Suprapubic skin (tissue), 4 donors: ENCODE measurements around the gene EVX1. TPM values are rescaled to one million over a fixed set of nuclear protein-coding genes. Genes with fewer than 3 reads are reported as not detected.

Experiments
- DNase-seq, 2 donors: peaks; one replicate each; pipeline ENCODE4 v3.0.0-alpha.2; 2019; ENCODE audit warnings: low spot score in 2 of 2
- H3K27ac ChIP-seq: fragments of 200-600 bp; sonication (generic); one replicate; pipeline ENCODE4 v1.5.1; 2019
- H3K27me3 ChIP-seq: fragments of 200-600 bp; sonication (generic); one replicate; pipeline ENCODE4 v1.5.1; 2019
- H3K36me3 ChIP-seq: fragments of 200-600 bp; sonication (generic); one replicate; pipeline ENCODE4 v1.5.1; 2019
- H3K4me1 ChIP-seq: fragments of 200-600 bp; sonication (generic); one replicate; pipeline ENCODE4 v1.5.1; 2019
- H3K4me3 ChIP-seq: fragments of 200-600 bp; sonication (generic); one replicate; pipeline ENCODE4 v1.5.1; 2019; ENCODE audit warnings: mild to moderate bottlenecking
- H3K9me3 ChIP-seq: fragments of 200-600 bp; sonication (generic); one replicate; pipeline ENCODE4 v1.5.1; 2019
- EP300 ChIP-seq: sonication (generic); formaldehyde crosslinking; IDR thresholded peaks from one replicate; pipeline ENCODE4 v1.6.1; 2017; ENCODE audit warnings: antibody characterized with exemption
- POLR2A ChIP-seq, 2 donors: fragments of 450-650 bp; IDR thresholded peaks; one replicate each; pipeline ENCODE4 v1.6.1; 2017; ENCODE audit warnings: antibody characterized with exemption in 2 of 2, mild to moderate bottlenecking in 2 of 2, moderate library complexity in 2 of 2
- POLR2AphosphoS5 ChIP-seq, 3 donors: sonication (generic); formaldehyde crosslinking; IDR thresholded peaks; one replicate each; pipeline ENCODE4 v1.6.1; 2017; ENCODE audit warnings: antibody characterized with exemption in 3 of 3
- WGBS: methylation state at CpG from one replicate; pipeline ENCODE4 v1.1.5; 2018; 5-methylcytosine and 5-hydroxymethylcytosine counted together
- total RNA-seq, 4 donors: library from RNA; depleted of rRNA; stranded (reverse); fragments of >200 nt; gene quantifications; one replicate each; pipeline ENCODE4 v1.1.0, GENCODE V29; 2016
- TF ChIP-seq, protein P1 (sequence below), 2 donors: fragments of 200-600 bp in 1 of 2; fragments of 450-650 bp in 1 of 2; sonication (generic) in 1 of 2; IDR thresholded peaks; one replicate each; pipeline ENCODE4 v1.5.1; 2016 to 2019; ENCODE audit warnings: antibody characterized with exemption in 2 of 2, mild to moderate bottlenecking in 1 of 2, moderate library complexity in 1 of 2

The EVX1 gene
- total RNA-seq, 4 donors from 2014 or later: not detected

DNA sequence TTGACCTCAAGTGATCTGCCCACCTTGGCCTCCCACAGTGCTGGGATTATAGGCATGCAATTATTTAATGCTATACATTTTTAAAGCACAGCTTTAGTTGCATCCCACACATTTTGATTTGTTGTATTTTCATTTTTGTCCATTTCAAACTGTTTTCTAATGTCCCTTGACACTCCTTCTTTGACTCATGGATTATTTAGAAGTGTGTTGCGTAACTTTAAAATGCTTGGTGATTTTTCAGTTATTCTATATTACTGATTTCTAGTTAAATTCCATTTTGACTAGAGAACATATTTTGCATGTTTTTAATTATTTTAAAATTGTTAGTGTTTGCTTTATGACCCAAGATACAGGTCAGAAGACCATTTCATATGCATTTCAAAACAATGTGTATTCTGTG is 28.8 kb downstream of the EVX1 start:
- Histone ChIP-seq H3K4me1 (no peaks in the 10 kb centered on the region), H3K36me3 (no peaks in the 10 kb centered on the region), H3K27me3 (no peaks in the 10 kb centered on the region), H3K9me3 (peaks cover 8% of the 10 kb centered on the region), H3K27ac (no peak overlapping the region), H3K4me3 (no peak overlapping the region)
- no peak for DNase-seq
- WGBS: 97% methylated on average over 1 of the region's 1 CpG
- TF ChIP-seq, protein P1, sequence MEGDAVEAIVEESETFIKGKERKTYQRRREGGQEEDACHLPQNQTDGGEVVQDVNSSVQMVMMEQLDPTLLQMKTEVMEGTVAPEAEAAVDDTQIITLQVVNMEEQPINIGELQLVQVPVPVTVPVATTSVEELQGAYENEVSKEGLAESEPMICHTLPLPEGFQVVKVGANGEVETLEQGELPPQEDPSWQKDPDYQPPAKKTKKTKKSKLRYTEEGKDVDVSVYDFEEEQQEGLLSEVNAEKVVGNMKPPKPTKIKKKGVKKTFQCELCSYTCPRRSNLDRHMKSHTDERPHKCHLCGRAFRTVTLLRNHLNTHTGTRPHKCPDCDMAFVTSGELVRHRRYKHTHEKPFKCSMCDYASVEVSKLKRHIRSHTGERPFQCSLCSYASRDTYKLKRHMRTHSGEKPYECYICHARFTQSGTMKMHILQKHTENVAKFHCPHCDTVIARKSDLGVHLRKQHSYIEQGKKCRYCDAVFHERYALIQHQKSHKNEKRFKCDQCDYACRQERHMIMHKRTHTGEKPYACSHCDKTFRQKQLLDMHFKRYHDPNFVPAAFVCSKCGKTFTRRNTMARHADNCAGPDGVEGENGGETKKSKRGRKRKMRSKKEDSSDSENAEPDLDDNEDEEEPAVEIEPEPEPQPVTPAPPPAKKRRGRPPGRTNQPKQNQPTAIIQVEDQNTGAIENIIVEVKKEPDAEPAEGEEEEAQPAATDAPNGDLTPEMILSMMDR (IDR thresholded peaks at IDR 0.05): no peak

DNA sequence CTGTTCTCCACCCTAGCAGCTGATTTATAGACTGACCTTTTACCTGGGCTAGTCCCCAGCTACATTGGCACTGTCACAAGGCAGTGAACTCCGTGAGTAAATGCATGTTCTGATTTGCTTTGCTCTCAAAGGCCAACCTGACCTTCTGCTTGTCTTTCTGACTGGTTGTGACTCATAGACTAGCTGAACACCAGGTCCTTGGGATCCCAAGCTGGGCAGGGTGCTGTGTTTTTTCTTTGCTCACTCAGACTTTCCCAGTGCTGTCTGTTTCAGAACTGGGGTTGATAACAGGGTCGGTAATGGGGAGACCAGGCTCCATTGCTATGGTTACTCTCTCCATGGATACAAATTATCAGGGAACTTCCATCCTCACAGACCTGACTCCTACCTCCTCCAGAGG is 35.0 kb downstream of the EVX1 start:
- no peaks in the 10 kb centered on the region for H3K36me3 ChIP-seq
- 27% methylated on average over 2 of the region's 2 CpGs for WGBS
- H3K9me3 ChIP-seq: no peaks in the 10 kb centered on the region
- H3K4me3 ChIP-seq: no peak overlapping the region
- peaks cover 6% of the 10 kb centered on the region for H3K27me3 ChIP-seq
- H3K27ac ChIP-seq: no peak overlapping the region
- TF ChIP-seq POLR2AphosphoS5 (IDR thresholded peaks at IDR 0.05) (no peak), POLR2A (IDR thresholded peaks at IDR 0.05) (no peak), EP300 (no peak)
- TF ChIP-seq, protein P1 (IDR thresholded peaks at IDR 0.05): no peak
- no peak for DNase-seq
- no peaks in the 10 kb centered on the region for H3K4me1 ChIP-seq

DNA sequence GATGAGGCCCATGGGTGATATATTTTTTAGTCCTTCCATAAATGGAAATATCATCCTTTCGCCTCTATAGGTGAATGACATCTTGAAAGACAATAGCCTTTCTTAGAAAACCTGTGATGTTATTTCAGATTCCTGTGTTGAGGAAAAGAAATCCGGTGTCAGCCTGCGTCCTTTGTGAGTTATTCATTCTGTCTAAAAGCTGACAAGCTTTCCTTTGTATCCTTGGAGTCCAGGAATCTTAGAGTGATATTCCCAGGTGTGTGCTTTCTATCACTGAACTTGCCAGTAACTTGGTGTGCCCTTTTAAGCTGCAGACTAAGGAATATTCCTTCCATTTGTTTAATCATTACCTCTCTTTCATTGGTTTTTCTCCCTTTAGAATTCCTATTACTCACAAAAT is 41.0 kb downstream of the EVX1 start:
- no peaks in the 10 kb centered on the region for H3K4me1 ChIP-seq
- H3K27ac ChIP-seq: no peak overlapping the region
- no peak for DNase-seq
- no peak overlapping the region for H3K4me3 ChIP-seq
- no peaks in the 10 kb centered on the region for H3K9me3 ChIP-seq
- no peaks in the 10 kb centered on the region for H3K36me3 ChIP-seq
- WGBS: 71% methylated on average over 3 of the region's 3 CpGs
- peaks cover 12% of the 10 kb centered on the region for H3K27me3 ChIP-seq
- TF ChIP-seq EP300: no peak
- no peak for TF ChIP-seq POLR2A (IDR thresholded peaks at IDR 0.05)
- no peak for TF ChIP-seq POLR2AphosphoS5 (IDR thresholded peaks at IDR 0.05)
- TF ChIP-seq, protein P1 (IDR thresholded peaks at IDR 0.05): no peak

DNA sequence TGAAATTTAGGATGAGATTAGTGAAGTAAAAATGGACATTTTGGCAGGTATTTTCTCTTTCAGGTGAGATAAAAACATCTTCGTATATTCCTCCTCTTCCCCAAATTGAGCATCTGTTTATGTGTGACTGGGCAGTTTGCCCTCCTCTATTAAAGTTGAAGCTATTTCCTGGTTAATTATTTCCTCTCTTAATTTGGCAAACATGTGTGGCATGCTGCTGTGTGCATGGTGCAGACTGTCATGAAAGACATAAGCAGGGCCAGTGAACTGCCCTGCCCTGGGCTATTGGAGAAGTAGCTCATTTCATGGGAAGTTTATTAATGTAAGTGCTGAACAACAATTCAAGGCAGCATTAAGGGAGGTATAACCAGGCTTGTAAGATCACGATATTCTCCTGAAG is 52.6 kb downstream of the EVX1 start:
- no peak for DNase-seq
- H3K4me3 ChIP-seq: no peak overlapping the region
- no peaks in the 10 kb centered on the region for H3K36me3 ChIP-seq
- no peak overlapping the region for H3K27ac ChIP-seq
- H3K4me1 ChIP-seq: no peaks in the 10 kb centered on the region
- TF ChIP-seq, protein P1 (IDR thresholded peaks at IDR 0.05): no peak
- TF ChIP-seq POLR2A (IDR thresholded peaks at IDR 0.05) (no peak), POLR2AphosphoS5 (IDR thresholded peaks at IDR 0.05) (no peak), EP300 (no peak)
- H3K9me3 ChIP-seq: no peaks in the 10 kb centered on the region
- WGBS: 62% methylated on average over 2 of the region's 2 CpGs
- H3K27me3 ChIP-seq: no peaks in the 10 kb centered on the region

GRCh38 chr7:27297356-27297755 is 54.8 kb downstream of the EVX1 start:
- H3K9me3 ChIP-seq: no peaks in the 10 kb centered on the region
- H3K27ac ChIP-seq: no peak overlapping the region
- TF ChIP-seq POLR2A (IDR thresholded peaks at IDR 0.05) (no peak), EP300 (no peak), POLR2AphosphoS5 (IDR thresholded peaks at IDR 0.05) (no peak)
- TF ChIP-seq, protein P1 (IDR thresholded peaks at IDR 0.05): no peak
- peaks cover 2% of the 10 kb centered on the region for H3K27me3 ChIP-seq
- DNase-seq: no peak
- no peak overlapping the region for H3K4me3 ChIP-seq
- 80% methylated on average over 8 of the region's 8 CpGs for WGBS
- H3K36me3 ChIP-seq: no peaks in the 10 kb centered on the region
- no peaks in the 10 kb centered on the region for H3K4me1 ChIP-seq

Other genes starting within 250 kb of the EVX1 start
- gene HOXA1, start 146.8 kb upstream of the EVX1 start, total RNA-seq: 1 to 10 TPM; 2.5 to 4.0 (median 3.1) TPM
- gene HOXA2, start 140.1 kb upstream of the EVX1 start, total RNA-seq: 1 to 10 TPM in 2 of 4 donors, under 1 TPM in 2; 0.34 to 4.2 (median 1.9) TPM
- 1 to 10 TPM; 1.8 to 4.7 (median 2.5) TPM for gene HOXA4, start 112.0 kb upstream of the EVX1 start, total RNA-seq
- gene HOXA5, start 99.1 kb upstream of the EVX1 start, total RNA-seq: 10 to 100 TPM in 3 of 4 donors, 1 to 10 TPM in 1; 4.7 to 16.3 (median 14.6) TPM
- gene HOXA6, start 95.0 kb upstream of the EVX1 start, total RNA-seq: 1 to 10 TPM; 4.0 to 9.3 (median 6.4) TPM
- 10 to 100 TPM in 1 of 4 donors, 1 to 10 TPM in 3; 5.5 to 19.9 (median 6.2) TPM for gene HOXA3, start 90.2 kb upstream of the EVX1 start, total RNA-seq
- 10 to 100 TPM; 14.8 to 23.6 (median 17.5) TPM for gene HOXA7, start 86.1 kb upstream of the EVX1 start, total RNA-seq
- gene HOXA9, start 77.3 kb upstream of the EVX1 start, total RNA-seq: 10 to 100 TPM; 26.7 to 64.8 (median 48.7) TPM
- 1 to 10 TPM; 4.7 to 8.9 (median 6.0) TPM for gene HOXA10, start 68.5 kb upstream of the EVX1 start, total RNA-seq
- gene HOXA11, start 57.6 kb upstream of the EVX1 start, total RNA-seq: 1 to 10 TPM in 1 of 4 donors, under 1 TPM in 2, not detected in 1; 0.34 to 1.2 (median 0.95) TPM
- gene HOXA13, start 42.7 kb upstream of the EVX1 start, total RNA-seq: under 1 TPM in 1 of 4 donors, not detected in 3; 0.17 TPM